GM18870 (cell line): ENCODE results near the gene FTH1.
"Not testable (repeated sequence)": the region's sequence is repeated elsewhere in the genome, so short reads cannot be mapped to it uniquely, and the experiment has no call there.

Experiments
- ATAC-seq: cut with Tn5 transposase; IDR thresholded peaks from one replicate; pipeline ENCODE4 v1.9.1; 2021; ENCODE audit warnings: moderate library complexity; ENCODE audit not compliant: unreplicated experiment

The FTH1 gene

DNA sequence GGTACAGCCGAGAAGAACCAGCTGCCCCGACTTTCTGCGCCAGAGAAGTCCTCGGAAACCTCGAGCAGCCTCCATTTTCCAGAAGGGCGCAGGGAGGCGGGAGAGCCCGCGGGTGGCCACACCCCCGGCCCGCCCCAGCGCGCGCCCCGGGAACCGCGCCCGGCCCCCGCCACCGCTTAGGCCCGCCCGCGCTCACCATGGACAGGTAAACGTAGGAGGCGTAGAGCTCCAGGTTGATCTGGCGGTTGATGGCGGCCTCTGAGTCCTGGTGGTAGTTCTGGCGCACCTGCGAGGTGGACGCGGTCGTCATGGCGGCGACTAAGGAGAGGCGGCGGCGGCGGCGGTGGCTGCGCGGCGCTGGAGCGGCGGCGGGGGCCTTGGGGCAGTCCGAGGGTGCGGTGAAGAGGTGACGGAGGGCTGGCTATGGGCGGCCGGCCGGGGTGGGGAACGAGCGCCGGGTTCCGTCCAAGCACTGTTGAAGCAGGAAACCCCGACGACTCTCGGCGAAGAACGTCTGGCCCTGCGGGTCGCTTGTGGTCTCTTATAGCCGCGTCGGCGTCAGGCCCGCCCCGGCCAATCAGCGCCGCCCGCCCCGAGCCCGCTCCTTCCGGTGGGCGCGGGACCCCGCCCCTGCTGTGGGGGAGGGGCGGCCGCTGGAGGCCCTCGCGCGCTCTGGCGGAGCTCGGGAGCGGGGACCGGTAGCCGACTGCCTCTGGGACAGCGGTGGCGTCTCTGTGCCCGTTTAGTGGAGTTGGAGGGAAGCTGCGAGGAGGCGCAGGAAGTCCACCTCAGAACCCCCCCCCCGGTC lies at the start of gene FTH1:
Gene FTH1 (minus strand): TSS at position 519 of the 808 bp plus-strand sequence. CDS start 209 bp downstream, at position 310.
- ATAC-seq, result no peak

DNA sequence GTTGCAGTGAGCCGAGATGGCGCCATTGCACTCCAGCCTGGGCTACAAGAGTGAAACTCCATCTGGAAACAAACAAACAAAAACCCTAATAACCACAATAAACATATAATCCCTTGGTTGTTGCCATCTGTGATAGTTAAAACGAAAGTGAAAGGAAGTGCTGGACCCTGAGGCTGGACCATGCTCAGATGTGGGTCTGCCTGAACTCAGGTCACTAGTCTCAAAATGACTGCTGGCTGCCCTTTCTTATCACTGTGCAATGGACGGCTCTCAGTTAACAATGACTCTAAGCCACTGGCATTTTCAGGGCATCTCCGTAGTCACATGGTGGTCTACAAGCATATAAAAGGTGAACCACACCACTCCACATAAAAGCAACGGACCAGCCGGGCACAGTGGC lies 48.2 kb upstream of the FTH1 start:
- no peak for ATAC-seq

DNA sequence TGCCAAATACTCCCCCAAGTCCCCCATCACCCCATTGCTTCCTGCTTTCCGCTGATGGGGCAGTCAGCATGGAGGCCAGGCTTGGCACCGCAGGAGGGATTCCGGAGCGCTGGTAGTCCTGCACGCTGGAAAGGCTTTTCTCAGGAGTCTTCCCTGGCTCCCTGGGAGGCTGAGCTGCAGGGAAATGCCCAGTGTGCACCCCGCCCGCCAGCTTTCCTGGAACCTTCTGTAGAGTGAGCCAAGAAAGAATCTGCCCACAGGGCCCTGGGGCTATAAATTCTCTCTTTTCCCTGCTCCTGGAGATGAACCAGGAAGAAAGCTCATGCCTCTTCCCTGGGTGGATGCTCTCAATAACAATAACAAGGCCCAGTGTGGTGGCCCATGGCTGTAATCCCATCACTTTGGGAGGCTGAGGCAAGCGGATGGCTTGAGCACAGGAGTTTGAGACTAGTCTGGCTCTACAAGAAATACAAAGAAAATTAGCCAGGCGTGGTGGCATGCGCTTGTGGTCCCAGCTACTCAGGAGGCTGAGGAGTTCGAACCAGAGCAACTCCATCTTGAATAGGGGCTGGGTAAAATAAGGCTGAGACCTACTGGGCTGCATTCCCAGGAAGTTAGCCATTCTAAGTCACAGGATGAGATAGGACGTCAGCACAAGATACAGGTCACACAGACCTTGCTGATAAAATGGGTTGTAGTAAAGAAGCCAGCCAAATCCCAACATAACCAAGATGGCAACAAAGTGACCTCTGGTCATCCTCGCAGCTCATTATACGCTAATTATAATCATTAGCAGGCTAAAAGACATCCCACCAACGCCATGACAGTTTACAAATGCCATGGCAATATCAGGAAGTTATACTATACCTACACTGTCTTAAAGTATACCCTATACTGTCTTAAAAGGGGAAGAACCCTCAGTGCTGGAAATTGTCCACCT lies 46.4 kb upstream of the FTH1 start:
- ATAC-seq, result no peak

DNA sequence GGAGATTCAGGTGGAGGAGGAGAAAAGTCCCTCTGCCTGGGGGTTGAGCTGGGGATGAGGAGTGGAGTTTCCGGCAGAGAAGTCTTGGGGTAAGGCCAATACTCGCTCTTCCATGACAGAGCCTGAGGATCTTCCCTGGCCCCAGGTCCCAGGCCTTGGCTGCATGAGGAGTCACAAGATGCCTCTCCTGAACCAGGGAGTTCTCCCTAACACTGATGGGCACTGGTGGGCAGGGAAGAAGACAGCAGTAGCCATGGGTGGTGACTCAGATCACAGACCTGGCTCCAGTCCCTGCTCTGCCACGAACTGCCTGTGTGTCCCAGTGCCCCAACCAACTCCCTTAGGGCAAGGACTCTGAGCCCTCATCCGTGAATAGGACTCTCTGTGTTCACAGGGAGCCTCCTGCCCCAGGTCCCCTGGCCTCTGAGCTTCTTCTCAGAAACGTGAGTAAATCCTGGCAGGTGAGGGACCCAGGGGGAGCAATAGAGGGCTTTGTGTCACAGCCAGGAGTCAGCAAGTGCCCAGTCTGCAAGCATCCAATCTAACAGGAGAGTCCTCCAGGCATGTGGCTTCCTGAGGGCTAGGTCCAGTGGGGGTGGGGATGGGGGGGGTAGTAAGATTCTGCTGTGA lies 45.5 kb upstream of the FTH1 start:
- no peak for ATAC-seq

DNA sequence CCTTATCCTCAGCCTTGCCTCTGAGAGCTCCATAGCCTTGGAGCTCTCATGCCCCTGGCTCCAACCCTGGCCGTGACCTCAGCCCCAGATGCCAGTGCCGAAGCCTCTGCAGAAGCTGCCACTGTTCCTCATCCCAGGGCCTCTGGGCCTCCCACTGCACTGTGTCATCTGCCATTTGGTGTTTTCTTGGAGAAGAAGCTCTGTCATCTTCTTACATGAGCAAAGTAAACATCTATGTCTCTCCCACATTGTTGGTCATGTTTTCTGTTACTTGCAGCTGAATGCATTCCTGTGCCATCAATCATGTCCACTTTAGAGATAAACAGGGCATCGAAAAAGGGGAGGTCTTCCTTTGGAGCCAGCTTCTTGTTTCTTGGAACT lies 45.0 kb upstream of the FTH1 start:
- no peak for ATAC-seq

DNA sequence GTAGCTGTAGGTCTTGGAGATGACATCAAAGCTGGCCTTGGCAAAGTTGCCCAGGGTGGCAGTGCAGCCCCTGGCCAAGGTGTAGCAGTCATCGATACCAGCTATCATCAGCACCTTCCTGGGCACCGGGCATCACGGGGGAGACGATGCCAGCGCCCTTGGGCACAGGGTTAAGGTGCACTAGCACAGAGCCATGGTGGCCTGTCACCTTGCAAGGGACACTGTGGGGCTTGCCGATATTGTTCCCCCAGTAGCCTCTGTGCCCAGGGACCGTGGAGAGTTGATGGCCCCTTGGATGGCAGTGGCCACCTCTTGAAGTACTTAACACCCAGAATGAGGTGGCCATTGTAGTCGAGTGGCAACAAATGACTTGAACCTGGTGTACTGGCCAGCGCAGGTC lies 44.4 kb upstream of the FTH1 start:
- no peak for ATAC-seq

DNA sequence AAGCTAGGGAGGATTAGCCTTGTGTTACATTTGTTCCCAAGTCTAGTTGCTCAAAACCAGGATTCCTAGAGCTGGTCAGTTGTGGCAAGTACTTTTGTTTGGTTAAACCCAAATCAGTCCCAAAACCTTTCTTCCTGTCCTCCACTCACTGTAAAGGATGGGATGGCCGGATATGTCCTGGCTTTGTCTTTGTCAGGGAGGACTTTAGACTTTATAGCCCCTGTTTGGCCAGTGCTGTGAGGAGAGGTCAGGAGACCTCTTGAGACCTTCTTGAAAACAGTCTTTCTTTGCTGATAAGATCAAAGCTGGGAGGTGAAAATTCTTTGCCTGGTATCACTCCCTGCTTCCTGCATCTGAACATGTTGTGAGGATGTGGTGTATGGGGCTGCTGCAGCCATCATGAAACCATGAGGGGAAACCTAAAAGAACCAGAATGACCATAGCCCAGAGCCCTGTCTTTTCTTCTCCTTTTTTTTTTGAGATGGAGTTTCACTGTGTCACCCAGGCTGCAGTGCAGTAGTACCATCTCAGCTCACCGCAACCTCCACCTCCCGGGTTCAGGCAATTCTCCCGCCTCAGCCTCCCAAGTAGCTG lies 43.6 kb upstream of the FTH1 start:
- ATAC-seq, result no peak

DNA sequence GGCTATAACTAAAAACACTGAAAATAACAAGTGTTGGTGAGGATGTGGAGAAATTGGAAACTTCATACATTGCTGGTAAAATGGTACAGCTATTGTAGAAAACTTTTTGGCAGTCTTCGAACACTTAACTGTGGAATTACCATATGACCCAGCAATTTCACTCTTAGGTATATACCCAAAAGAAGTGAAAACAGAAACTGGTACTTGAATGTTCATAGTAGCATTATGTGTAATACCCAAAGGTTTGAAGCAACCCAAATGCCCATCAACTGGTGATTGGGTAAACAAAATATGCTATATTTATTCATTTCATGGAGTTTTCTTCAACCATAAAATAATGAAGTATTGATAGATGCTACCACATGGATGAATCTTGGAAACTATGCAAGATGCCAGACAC lies 40.8 kb upstream of the FTH1 start:
- no peak for ATAC-seq

DNA sequence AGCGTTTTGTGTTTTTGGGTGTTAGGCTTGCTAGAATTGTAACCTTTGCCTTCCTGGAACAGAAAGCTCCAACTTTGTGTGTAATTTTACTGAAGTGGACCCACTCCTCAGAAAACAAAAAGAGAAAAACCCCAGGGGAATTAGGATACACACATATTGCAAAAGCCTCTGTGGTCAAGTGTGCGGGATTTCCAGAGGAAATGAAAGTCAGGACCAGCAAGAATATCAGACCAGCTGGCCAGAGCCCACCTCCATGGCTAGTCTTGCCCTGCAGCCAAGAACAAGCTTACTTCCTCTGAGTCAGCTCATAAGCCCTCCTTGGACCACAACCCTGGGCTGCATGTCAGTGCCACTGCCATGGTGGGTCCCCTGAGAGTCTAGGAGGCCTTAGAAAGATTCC lies 37.0 kb upstream of the FTH1 start:
- no peak for ATAC-seq

DNA sequence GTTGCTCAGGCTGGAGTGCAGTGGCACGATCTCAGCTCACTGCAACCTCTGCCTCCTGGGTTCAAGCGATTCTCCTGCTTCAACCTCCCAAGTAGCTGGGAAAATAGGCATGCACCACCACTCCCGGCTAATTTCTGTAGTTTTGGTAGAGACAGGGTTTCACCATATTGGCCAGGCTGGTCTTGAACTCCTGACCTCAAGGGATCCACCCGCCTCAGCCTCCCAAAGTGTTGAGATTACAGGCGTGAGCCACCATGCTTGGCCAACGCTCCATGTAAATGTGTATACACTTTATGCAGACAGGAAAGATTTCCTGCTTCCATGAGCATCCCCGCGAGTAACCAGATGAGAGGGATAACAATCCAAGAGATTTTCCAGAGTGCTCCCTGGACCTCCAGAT lies 34.8 kb upstream of the FTH1 start:
- ATAC-seq, result not testable (repeated sequence)

DNA sequence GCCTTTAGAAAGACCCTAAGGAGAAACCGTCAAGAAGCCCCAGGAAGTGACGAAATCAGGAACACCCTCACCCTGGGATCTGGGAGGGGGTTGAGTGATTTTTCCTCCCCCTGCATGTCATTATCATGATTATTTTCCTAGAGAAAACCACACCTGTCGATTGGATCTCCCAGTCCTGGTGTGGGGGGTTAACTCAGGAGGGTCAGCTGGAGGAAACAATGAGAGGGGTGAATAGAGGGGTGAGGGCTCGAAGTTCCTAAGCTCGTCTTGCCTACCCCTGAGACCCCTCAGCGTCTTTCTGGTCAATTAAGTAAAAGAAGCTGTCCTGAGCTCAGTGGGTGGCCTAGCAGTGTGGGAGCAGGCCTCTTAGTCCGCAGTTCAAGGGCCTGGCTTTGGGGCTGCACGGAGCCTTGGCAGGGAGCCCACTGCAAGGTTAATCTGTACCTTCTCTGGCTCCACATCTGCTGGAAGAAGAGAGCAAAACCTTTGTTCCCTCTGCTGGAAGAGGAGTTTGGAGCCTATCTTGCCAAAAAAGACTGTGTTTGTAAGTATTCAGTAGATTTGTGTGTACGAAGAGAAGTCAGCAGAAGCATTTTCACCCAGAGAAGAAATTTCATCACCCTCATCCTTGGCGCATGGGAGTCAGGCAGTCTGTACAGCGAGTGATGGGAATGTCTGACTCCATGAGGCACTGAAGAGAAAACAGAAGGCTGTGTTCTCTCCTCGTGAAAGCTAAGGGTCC lies 34.2 kb upstream of the FTH1 start:
- no peak for ATAC-seq

DNA sequence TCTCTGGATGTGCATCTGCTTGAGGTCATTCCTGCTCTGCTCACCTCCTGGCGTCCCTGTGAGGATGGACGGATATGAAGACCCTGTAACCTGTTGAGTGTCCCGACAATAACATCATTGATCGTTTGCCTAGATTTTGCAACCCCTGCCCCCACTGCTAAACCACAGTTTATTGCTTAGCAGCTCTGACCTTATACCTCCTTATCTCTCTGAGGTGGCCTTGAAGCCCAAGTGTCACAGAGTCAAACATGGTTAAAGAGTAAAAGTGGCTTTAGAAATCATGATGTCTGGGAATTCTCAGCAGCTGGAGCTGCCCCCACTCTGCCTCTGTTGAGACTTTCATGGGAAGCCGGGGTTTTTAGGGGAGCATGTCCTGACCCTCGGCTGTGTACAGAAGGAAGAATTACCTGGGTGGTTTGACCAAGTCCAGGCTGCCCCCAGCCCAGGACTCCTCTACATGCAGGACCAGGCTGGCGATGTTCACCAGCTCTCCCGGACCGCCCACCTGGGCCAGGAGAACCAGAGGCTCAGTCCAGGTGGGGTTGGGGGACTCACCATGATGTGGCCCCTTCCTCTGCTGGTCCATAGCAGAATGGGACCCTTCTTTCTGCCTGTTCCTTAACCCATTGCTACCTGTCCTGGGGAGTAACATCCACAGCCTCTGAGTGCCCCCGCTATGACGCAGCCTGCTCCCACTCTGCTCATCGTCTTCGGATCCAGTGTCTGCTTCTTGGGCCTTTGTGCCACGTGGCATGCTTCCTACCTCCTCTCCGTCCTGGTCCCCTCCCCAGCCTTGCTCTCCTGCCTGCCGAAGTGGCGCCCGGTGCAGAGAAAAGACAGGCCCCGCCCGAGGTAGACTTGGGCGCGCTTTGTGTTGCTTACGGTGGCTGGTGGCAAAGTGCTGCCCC lies 33.4 kb upstream of the FTH1 start:
- ATAC-seq, result no peak

DNA sequence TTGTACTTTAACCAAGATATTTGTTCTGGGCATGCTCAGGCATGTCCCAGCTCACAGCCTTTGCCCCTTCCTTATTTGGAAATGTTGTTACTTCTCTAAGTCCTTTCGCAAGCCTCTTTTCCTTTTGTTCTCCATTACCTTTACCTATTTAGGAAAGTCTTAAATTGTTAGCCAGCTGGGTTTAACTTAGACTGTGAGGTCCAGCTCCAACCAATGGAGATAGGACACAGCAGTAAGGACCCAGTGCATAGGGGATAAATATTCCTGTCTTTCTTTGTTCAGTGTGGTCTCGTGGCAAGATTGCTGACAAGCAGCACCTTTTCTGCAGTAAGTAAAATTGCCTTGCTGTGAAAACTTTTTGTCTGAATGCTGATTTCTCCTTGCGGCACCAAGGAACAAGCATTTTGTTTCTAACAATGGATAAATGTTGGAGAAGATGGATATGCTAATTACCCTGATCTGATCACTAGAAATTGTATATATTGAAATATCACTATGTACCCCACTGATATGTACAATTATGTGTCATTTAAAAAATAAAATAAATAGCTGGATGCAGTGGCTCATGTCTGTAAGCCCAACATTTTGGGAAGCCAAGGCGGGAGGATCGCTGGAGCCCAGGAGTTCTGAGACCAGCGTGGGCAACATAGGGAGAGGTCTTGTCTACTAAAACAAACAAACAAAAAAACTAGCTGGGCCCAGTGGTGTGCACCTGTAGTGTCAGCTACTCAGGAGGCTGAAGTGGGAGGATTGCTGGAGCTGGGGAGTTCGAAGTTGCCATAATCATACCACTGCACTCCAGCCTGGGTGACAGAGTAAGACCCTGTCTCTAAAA lies 31.9 kb upstream of the FTH1 start:
- no peak for ATAC-seq

DNA sequence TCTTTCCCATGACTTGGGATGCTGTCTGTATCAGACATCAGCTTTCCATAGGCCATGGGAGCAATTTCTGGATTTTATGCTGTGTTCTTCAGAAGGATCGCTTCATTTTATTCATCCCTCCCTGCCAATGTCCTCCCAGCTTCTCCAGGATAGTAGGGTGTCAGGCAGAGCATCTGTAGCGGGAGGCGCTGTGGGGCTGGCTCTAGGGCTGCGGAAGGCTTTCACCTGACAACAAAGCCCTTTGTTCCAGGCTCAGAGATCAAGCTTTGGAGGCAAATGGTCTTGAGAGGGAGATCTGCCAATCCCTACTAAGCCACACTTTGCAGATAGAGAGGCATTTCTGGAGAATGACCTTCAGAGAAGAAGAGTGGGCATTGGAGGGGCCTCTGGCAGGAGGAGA lies 29.5 kb upstream of the FTH1 start:
- ATAC-seq, result no peak

DNA sequence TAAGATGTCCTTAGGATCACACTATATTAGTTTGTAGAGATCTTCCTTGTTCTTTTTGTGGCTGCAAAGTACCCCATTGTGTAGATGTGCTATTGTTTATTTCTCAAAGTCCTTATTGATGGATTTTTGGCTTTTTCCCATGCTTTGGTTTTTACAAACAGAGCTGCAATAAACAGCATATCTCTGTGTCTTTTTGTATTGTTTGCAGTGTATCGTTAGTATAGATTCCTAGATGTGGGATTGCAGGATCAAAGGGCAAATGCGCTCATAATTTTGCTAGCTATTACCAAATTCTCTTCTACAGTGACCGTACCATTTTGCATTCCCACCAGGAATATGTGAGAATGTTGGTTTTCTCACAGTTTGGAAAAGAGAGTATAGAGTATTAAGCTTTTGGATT lies 27.5 kb upstream of the FTH1 start:
- ATAC-seq, result no peak

DNA sequence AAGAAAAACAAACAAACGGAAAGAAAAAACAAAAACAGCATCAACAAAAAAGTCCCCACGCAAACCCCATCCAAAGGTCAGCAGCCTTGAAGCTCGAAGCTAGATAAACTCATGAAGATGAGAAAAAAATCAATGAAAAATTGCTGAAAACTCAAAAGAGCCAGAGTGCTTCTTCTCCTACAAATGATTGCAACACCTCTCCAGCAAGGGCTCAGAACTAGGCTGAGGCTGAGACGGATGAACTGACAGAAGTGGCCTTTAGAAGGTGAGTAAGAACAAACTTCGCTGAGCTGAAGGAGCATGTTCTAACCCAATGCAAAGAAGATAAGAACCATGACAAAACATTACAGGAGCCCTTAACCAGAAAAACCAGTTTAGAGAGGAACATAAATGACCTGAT lies 18.4 kb upstream of the FTH1 start:
- ATAC-seq, result no peak

DNA sequence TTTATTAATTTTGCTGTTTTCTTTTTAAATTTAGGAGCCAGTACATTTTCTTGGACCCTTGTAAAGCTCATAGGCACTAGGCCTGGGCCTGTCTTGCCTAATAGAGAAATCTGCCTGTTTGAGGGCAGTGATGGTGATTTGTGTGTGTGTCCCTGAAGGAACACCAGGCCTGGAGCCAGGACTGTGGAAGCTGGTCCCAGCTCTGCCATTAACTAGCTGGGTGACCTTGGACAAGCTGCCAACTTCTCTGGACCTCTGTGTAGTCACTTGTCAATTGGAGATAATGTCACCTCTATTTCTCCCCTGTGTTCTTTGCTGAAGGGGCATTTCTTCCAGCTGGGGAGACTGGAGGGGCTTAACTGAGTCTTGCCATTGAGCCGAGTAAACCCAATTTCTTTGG lies 16.0 kb upstream of the FTH1 start:
- ATAC-seq, result no peak

DNA sequence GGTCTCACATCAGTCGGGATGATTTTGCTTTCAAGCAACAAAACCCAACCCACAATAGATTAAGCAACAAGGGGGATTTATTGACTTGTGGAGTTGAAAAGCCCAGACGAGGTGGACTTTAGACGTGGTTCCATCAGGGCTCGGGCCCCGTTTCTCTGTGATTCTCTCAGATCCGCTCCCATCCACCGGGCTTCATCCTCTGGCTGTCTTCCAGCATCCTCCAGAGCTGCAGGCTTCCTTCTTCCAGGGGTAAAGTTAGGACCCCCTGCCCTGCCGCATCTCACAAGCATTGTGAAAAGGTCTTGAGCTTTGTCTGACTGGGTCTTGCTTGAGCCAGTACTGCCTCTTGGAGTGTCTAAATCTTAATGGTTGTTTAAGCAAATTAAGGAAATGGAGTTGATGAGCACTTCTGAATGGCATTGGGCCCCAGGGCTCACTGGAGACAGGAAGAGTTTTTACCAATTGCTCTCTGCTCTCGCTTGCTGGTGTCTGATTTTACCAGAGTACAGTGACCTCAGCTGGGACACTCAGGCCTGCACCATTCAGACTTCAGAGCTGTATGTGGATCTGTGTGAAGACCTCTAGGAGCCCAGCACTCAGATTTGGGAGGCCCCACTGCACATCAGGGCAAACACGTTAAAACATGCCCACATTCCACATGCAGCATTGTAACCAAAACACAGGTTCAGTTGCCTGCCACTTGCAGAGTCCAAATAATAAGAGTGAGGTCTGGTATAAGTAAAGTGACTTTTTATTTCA lies 13.5 kb upstream of the FTH1 start:
- ATAC-seq, result no peak
